HS-5 (cell line): ENCODE results near the gene OTX2.

Source experiments
- DNase-seq: peaks from one replicate; pipeline ENCODE4 v3.0.0-alpha.2; 2012; ENCODE audit warnings: low read depth

Gene OTX2

GRCh38 chr14:56812364-56813141 is 2.3 kb upstream of the OTX2 start:
- DNase-seq = no peak

GRCh38 chr14:56811593-56812363 is 1.5 kb upstream of the OTX2 start:
- no peak for DNase-seq

GRCh38 chr14:56810836-56811592 is 735 bp upstream of the OTX2 start:
- DNase-seq = no peak

GRCh38 chr14:56809270-56810146 is 771 bp downstream of the OTX2 start:
- DNase-seq = no peak

- DNase-seq = no peak
Measured at GRCh38 chr14:56808383-56809269, 1.7 kb downstream of the OTX2 start.

GRCh38 chr14:56808110-56808382 is 2.2 kb downstream of the OTX2 start:
- DNase-seq = no peak

- DNase-seq = no peak
Measured at GRCh38 chr14:56807386-56808109, 2.7 kb downstream of the OTX2 start.

- no peak for DNase-seq
Measured at GRCh38 chr14:56806760-56807159, 3.5 kb downstream of the OTX2 start.

- DNase-seq = no peak
Measured at GRCh38 chr14:56805992-56806727, 4.1 kb downstream of the OTX2 start.

GRCh38 chr14:56805201-56805991 is 4.9 kb downstream of the OTX2 start:
- DNase-seq = no peak

GRCh38 chr14:56803816-56804535 is 6.3 kb downstream of the OTX2 start:
- no peak for DNase-seq

- DNase-seq = no peak
Measured at GRCh38 chr14:56801920-56802319, 8.4 kb downstream of the OTX2 start.

GRCh38 chr14:56799343-56799645 is 11.0 kb downstream of the OTX2 start:
- no peak for DNase-seq

GRCh38 chr14:56798447-56799342 is 11.6 kb downstream of the OTX2 start:
- DNase-seq = no peak

GRCh38 chr14:56797569-56798446 is 12.5 kb downstream of the OTX2 start:
- DNase-seq = no peak

- no peak for DNase-seq
Measured at GRCh38 chr14:56797003-56797568, 13.2 kb downstream of the OTX2 start.
